GM23338 (cell line): ENCODE results near the gene ZNF155. TPM values are rescaled to one million over a fixed set of nuclear protein-coding genes. Genes with fewer than 3 reads are reported as not detected.

Experiments
- ATAC-seq: fragments of 200-7000 bp; cut with Tn5 transposase; 3 replicates; pipeline ENCODE4 v1.9.1; 2020
- DNase-seq: peaks from one replicate; pipeline ENCODE4 v3.0.0-alpha.2; 2015; ENCODE audit warnings: low spot score
- H2AFZ ChIP-seq: fragments of 200-600 bp; sonication (generic); 2 replicates; pipeline ENCODE4 v1.8.0; 2016; ENCODE audit warnings: antibody characterized with exemption, mild to moderate bottlenecking, moderate library complexity
- H3F3A ChIP-seq: fragments of 200-600 bp; sonication (generic); replicated peaks from 2 replicates; pipeline ENCODE4 v1.8.0; 2017; ENCODE audit warnings: antibody characterized with exemption, mixed run types, low read depth
- H3K27ac ChIP-seq: fragments of 200-600 bp; sonication (generic); 2 replicates; pipeline ENCODE4 v1.6.1; 2016; ENCODE audit warnings: low read depth
- H3K27me3 ChIP-seq: fragments of 200-600 bp; sonication (generic); 2 replicates; pipeline ENCODE4 v1.8.0; 2016; ENCODE audit warnings: mild to moderate bottlenecking, mixed run types, moderate library complexity; ENCODE audit not compliant: insufficient read depth
- H3K36me3 ChIP-seq: fragments of 200-600 bp; sonication (generic); 2 replicates; pipeline ENCODE4 v1.8.0; 2016; ENCODE audit warnings: mild to moderate bottlenecking; ENCODE audit not compliant: insufficient read depth
- H3K4me1 ChIP-seq: fragments of 200-600 bp; sonication (generic); 2 replicates; pipeline ENCODE4 v1.8.0; 2016; ENCODE audit warnings: mild to moderate bottlenecking, moderate library complexity; ENCODE audit not compliant: insufficient read depth
- H3K4me2 ChIP-seq: fragments of 200-600 bp; sonication (generic); 2 replicates; pipeline ENCODE4 v1.7.1; 2017; ENCODE audit warnings: mixed run types
- H3K4me3 ChIP-seq: fragments of 200-600 bp; sonication (generic); 2 replicates; pipeline ENCODE4 v1.6.1; 2016; ENCODE audit warnings: mixed run types
- H3K79me2 ChIP-seq: fragments of 200-600 bp; sonication (generic); replicated peaks from 2 replicates; pipeline ENCODE4 v1.8.0; 2017; ENCODE audit warnings: mild to moderate bottlenecking; ENCODE audit not compliant: insufficient read depth
- H3K9me2 ChIP-seq: fragments of 200-600 bp; sonication (generic); 2 replicates; pipeline ENCODE4 v1.8.0; 2017; ENCODE audit not compliant: insufficient read depth
- H4K20me1 ChIP-seq: fragments of 200-600 bp; sonication (generic); replicated peaks from 2 replicates; pipeline ENCODE4 v1.8.0; 2017; ENCODE audit warnings: mild to moderate bottlenecking; ENCODE audit not compliant: insufficient read depth
- H3K27ac Mint-ChIP-seq: 2 replicates; pipeline ENCODE4 v1.8.0; 2020; ENCODE audit warnings: inconsistent platforms, mild to moderate bottlenecking, moderate library complexity, mixed read lengths
- H3K27me3 Mint-ChIP-seq: 3 replicates; pipeline ENCODE4 v1.8.0; 2022; ENCODE audit warnings: low read depth, mild to moderate bottlenecking, moderate library complexity, mixed read lengths, inconsistent platforms; ENCODE audit not compliant: insufficient read depth, poor library complexity
- H3K36me3 Mint-ChIP-seq: 3 replicates; pipeline ENCODE4 v1.8.0; 2021; ENCODE audit warnings: low read depth, mild to moderate bottlenecking, inconsistent platforms, moderate library complexity, mixed read lengths
- H3K4me1 Mint-ChIP-seq: 3 replicates; pipeline ENCODE4 v1.8.0; 2020; ENCODE audit warnings: mild to moderate bottlenecking, inconsistent platforms, mixed read lengths
- H3K4me3 Mint-ChIP-seq: 3 replicates; pipeline ENCODE4 v1.8.0; 2021; ENCODE audit warnings: moderate library complexity, mild to moderate bottlenecking, inconsistent platforms, mixed read lengths
- H3K9me3 Mint-ChIP-seq: 3 replicates; pipeline ENCODE4 v1.8.0; 2020; ENCODE audit warnings: moderate library complexity, mild to moderate bottlenecking, inconsistent platforms, mixed read lengths
- CREB1 ChIP-seq: fragments of 250-450 bp; sonication (Bioruptor Pico); IDR thresholded peaks from 2 replicates; pipeline ENCODE4 v1.5.0; 2020; ENCODE audit warnings: low read depth, mild to moderate bottlenecking, moderate library complexity
- EZH2 ChIP-seq: fragments of 200-600 bp; sonication (generic); IDR thresholded peaks from one replicate; pipeline ENCODE4 v1.8.0; 2017; ENCODE audit warnings: antibody characterized with exemption, mild to moderate bottlenecking, low read depth; ENCODE audit not compliant: unreplicated experiment
- EZH2phosphoT487 ChIP-seq: fragments of 200-600 bp; sonication (generic); IDR thresholded peaks from one replicate; pipeline ENCODE4 v1.8.1; 2018; ENCODE audit warnings: antibody characterized with exemption; ENCODE audit not compliant: unreplicated experiment
- JUNB ChIP-seq: IDR thresholded peaks from one replicate; pipeline ENCODE4 v1.6.1; 2016; ENCODE audit warnings: antibody characterized with exemption; ENCODE audit not compliant: unreplicated experiment
- NANOG ChIP-seq: IDR thresholded peaks from 2 replicates; pipeline ENCODE4 v1.6.1; 2016; ENCODE audit warnings: antibody characterized with exemption, borderline replicate concordance
- POLR2AphosphoS5 ChIP-seq: IDR thresholded peaks from 2 replicates; pipeline ENCODE4 v1.6.1; 2016; ENCODE audit warnings: antibody characterized with exemption, low read depth
- REST ChIP-seq: IDR thresholded peaks from one replicate; pipeline ENCODE4 v1.6.1; 2018; ENCODE audit warnings: antibody characterized with exemption; ENCODE audit not compliant: unreplicated experiment
- STAT1 ChIP-seq: IDR thresholded peaks from one replicate; pipeline ENCODE4 v1.6.1; 2016; ENCODE audit warnings: antibody characterized with exemption; ENCODE audit not compliant: unreplicated experiment
- ZNF114 ChIP-seq: fragments of 250-450 bp; sonication (Bioruptor Pico); IDR thresholded peaks from 2 replicates; pipeline ENCODE4 v1.5.0; 2020; ENCODE audit warnings: mild to moderate bottlenecking, moderate library complexity
- ZNF331 ChIP-seq: fragments of 250-450 bp; sonication (Bioruptor Pico); IDR thresholded peaks from 2 replicates; pipeline ENCODE4 v1.5.0; 2020; ENCODE audit warnings: low read depth, mild to moderate bottlenecking, moderate library complexity
- ZNF462 ChIP-seq: fragments of 250-450 bp; sonication (Bioruptor Pico); IDR thresholded peaks from 2 replicates; pipeline ENCODE4 v1.5.0; 2020; ENCODE audit warnings: mild to moderate bottlenecking, moderate library complexity
- polyA plus RNA-seq: library from polyadenylated mRNA; unstranded; fragments of >200 nt; fragmentation: Nextera tagmentation; extraction: Ambion mirVana; gene quantifications from 2 replicates; pipeline ENCODE4 v1.2.1, GENCODE V29; 2016
- total RNA-seq: library from RNA; depleted of rRNA; stranded (reverse); fragments of >200 nt; shearing (Covaris generic); gene quantifications from 2 replicates; pipeline ENCODE4 v1.2.3, GENCODE V29; 2014
- TF ChIP-seq, protein P1 (sequence below), 2 experiments: fragments of 200-600 bp in 1 of 2; sonication (generic) in 1 of 2; conservative IDR thresholded peaks; 2 replicates each; pipeline versions ENCODE4 v1.5.1 to v1.6.1; 2016 to 2017; ENCODE audit warnings: antibody characterized with exemption in 2 of 2, low read depth in 2 of 2, mild to moderate bottlenecking in 2 of 2, moderate library complexity in 1 of 2
- TF ChIP-seq, protein P2 (sequence below): IDR thresholded peaks from 2 replicates; pipeline ENCODE4 v1.6.1; 2016; ENCODE audit warnings: antibody characterized with exemption

ZNF155 gene
- total and polyA plus RNA-seq, 2 experiments from 2014 or later, result 3.8 to 6.0 TPM

DNA sequence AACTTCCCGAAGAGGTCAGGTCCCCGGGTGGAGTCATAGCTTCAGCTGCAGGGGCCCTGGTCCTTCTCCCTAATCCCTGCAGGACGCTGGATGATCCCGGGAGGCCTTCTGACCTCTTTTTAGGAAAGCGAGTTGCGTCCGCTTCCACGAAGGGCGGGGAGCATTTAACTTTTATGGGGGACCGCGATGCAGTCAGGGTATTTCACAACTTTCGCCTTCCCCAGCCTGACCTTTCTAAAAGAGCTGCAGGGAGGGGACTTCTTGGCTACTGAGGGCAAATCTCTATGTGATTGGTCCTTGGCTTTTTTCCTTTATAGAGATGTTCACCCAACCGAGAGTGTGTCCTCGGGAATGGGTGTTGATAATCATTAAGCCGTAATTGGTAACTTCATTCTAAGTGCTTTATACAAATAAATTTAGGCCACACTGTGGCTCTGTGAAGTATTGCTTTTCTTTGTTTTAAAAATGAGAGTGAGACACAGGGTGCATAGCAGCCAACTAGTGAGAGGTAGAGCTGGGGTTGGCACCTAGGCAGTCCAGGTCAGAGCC is 19.5 kb downstream of the ZNF155 start:
- peaks cover 11% of the 10 kb centered on the region for H3K9me3 Mint-ChIP-seq
- H3K4me2 ChIP-seq, result peak overlapping the region; percentile 88
- H3K4me1 Mint-ChIP-seq, result peaks cover 9% of the 10 kb centered on the region
- peak overlapping the region; percentile 28 for H2AFZ ChIP-seq
- ATAC-seq (peak; percentile 13), DNase-seq (peak; percentile 33)
- no peaks in the 10 kb centered on the region for H3K27me3 ChIP-seq
- no peaks in the 10 kb centered on the region for H3F3A ChIP-seq
- H3K27ac Mint-ChIP-seq, result no peak overlapping the region
- H3K4me1 ChIP-seq, result no peaks in the 10 kb centered on the region
- TF ChIP-seq EZH2phosphoT487 (no peak), EZH2 (no peak), ZNF462 (CRISPR knock-in tag) (no peak), POLR2AphosphoS5 (no peak), REST (no peak), STAT1 (no peak), NANOG (no peak), ZNF114 (CRISPR knock-in tag) (no peak), ZNF331 (CRISPR knock-in tag) (no peak), JUNB (no peak), CREB1 (CRISPR knock-in tag) (no peak)
- TF ChIP-seq, protein P1, sequence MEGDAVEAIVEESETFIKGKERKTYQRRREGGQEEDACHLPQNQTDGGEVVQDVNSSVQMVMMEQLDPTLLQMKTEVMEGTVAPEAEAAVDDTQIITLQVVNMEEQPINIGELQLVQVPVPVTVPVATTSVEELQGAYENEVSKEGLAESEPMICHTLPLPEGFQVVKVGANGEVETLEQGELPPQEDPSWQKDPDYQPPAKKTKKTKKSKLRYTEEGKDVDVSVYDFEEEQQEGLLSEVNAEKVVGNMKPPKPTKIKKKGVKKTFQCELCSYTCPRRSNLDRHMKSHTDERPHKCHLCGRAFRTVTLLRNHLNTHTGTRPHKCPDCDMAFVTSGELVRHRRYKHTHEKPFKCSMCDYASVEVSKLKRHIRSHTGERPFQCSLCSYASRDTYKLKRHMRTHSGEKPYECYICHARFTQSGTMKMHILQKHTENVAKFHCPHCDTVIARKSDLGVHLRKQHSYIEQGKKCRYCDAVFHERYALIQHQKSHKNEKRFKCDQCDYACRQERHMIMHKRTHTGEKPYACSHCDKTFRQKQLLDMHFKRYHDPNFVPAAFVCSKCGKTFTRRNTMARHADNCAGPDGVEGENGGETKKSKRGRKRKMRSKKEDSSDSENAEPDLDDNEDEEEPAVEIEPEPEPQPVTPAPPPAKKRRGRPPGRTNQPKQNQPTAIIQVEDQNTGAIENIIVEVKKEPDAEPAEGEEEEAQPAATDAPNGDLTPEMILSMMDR (conservative IDR thresholded peaks at IDR 0.05; ENCODE audit: low read depth in 2 of 2), result no peak
- TF ChIP-seq, protein P2, sequence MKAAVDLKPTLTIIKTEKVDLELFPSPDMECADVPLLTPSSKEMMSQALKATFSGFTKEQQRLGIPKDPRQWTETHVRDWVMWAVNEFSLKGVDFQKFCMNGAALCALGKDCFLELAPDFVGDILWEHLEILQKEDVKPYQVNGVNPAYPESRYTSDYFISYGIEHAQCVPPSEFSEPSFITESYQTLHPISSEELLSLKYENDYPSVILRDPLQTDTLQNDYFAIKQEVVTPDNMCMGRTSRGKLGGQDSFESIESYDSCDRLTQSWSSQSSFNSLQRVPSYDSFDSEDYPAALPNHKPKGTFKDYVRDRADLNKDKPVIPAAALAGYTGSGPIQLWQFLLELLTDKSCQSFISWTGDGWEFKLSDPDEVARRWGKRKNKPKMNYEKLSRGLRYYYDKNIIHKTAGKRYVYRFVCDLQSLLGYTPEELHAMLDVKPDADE, result no peak
- H3K36me3 ChIP-seq, result peaks cover 3% of the 10 kb centered on the region
- H3K79me2 ChIP-seq, result 0 out of 2 replicates have a peak, but pooled peaks cover 8% of the 10 kb centered on the region
- H3K36me3 Mint-ChIP-seq, result peaks cover 18% of the 10 kb centered on the region
- peak overlapping the region; percentile 93 for H3K4me3 Mint-ChIP-seq
- H3K27ac ChIP-seq, result no peak overlapping the region
- peaks cover 20% of the 10 kb centered on the region for H3K9me2 ChIP-seq
- peaks cover 9% of the 10 kb centered on the region for H3K27me3 Mint-ChIP-seq
- no peaks in the 10 kb centered on the region for H4K20me1 ChIP-seq
- peak overlapping the region; percentile 67 for H3K4me3 ChIP-seq
